B cell (primary cell): Measurements from ENCODE around the gene ENO4. TPM values are rescaled to one million over a fixed set of nuclear protein-coding genes. Genes with fewer than 3 reads are reported as not detected.

ENCODE experiments used
- ATAC-seq: fragments of 200-7000 bp; cut with Tn5 transposase; one replicate; pipeline ENCODE4 v1.10.0; 2021; ENCODE audit warnings: low read depth, mild to moderate bottlenecking, moderate number of reproducible peaks, moderate library complexity
- CTCF ChIA-PET: fragments of 350-600 bp; sonication (Branson Sonifier 250); formaldehyde crosslinking; loops from one replicate; lab custom pipeline; 2021; ENCODE audit warnings: antibody characterized with exemption, inconsistent platforms; lab: Charles Lee
- POLR2A ChIA-PET: fragments of 350-600 bp; sonication (Branson Sonifier 250); formaldehyde crosslinking; loops from one replicate; lab custom pipeline; 2021; ENCODE audit warnings: antibody characterized with exemption; lab: Charles Lee
- DNase-seq: peaks from one replicate; pipeline ENCODE4 v3.0.0; 2013
- H2AFZ ChIP-seq: 2 replicates; pipeline ENCODE4 v1.6.1; 2012; ENCODE audit warnings: mild to moderate bottlenecking, low read depth, low read length; ENCODE audit not compliant: insufficient read depth, poor library complexity, severe bottlenecking
- H3K27ac ChIP-seq, 2 donors: 1 replicate in 1 of 2; 2 replicates in 1 of 2; pipeline ENCODE4 v1.5.1; 2012 to 2013; ENCODE audit warnings: low read length in 2 of 2, mild to moderate bottlenecking in 2 of 2, moderate library complexity in 1 of 2
- H3K27me3 ChIP-seq, 4 experiments: fragments of 200-600 bp in 1 of 4; sonication (generic) in 1 of 4; replicated peaks in 1 of 4; 1 replicate in 2 of 4; 2 replicates in 2 of 4; pipeline versions ENCODE4 v1.6.1 to v1.7.0; 2013 to 2016; ENCODE audit warnings: low read length in 3 of 4, mild to moderate bottlenecking in 2 of 4, mixed read lengths in 1 of 4, moderate library complexity in 1 of 4; ENCODE audit not compliant: insufficient read depth in 4 of 4, control insufficient read depth in 3 of 4; ENCODE audit errors: control extremely low read depth in 1 of 4
- H3K36me3 ChIP-seq, 2 experiments: replicated peaks in 1 of 2; 1 replicate in 1 of 2; 2 replicates in 1 of 2; pipeline versions ENCODE4 v1.6.1 to v1.7.1; 2013; ENCODE audit warnings: low read length in 1 of 2; ENCODE audit not compliant: insufficient read depth in 2 of 2, control insufficient read depth in 1 of 2; ENCODE audit errors: control extremely low read depth in 1 of 2, extremely low read depth in 1 of 2
- H3K4me1 ChIP-seq, 2 donors: fragments of 200-600 bp in 1 of 2; sonication (generic) in 1 of 2; 1 replicate in 1 of 2; 2 replicates in 1 of 2; pipeline versions ENCODE4 v1.5.1 to v1.6.1; 2013 to 2017; ENCODE audit warnings: low read length in 2 of 2; ENCODE audit not compliant: control insufficient read depth in 2 of 2, insufficient read depth in 2 of 2
- H3K4me2 ChIP-seq: replicated peaks from 2 replicates; pipeline ENCODE3; 2012; ENCODE audit warnings: mild to moderate bottlenecking, low read depth, low read length; ENCODE audit not compliant: poor library complexity, severe bottlenecking
- H3K4me3 ChIP-seq, 5 experiments: fragments of 200-600 bp in 1 of 5; sonication (generic) in 1 of 5; 1 replicate in 3 of 5; 2 replicates in 2 of 5; pipeline versions ENCODE4 v1.5.1 to v1.7.0; 2011 to 2016; ENCODE audit warnings: low read length in 4 of 5, mild to moderate bottlenecking in 4 of 5, low read depth in 2 of 5, control low read depth in 1 of 5, moderate library complexity in 1 of 5; ENCODE audit not compliant: insufficient read depth in 1 of 5; ENCODE audit errors: control extremely low read depth in 1 of 5, extremely low read depth in 1 of 5
- H3K79me2 ChIP-seq: fragments of 200-600 bp; sonication (generic); one replicate; pipeline ENCODE4 v1.6.0; 2016; ENCODE audit warnings: low read length; ENCODE audit not compliant: control insufficient read depth, insufficient read depth
- H3K9ac ChIP-seq: fragments of 200-600 bp; sonication (generic); 2 replicates; pipeline ENCODE4 v1.6.1; 2017; ENCODE audit warnings: mild to moderate bottlenecking, low read length, moderate library complexity
- H3K9me3 ChIP-seq, 3 donors: one replicate each; pipeline versions ENCODE4 v1.6.1 to v1.7.1; 2013; ENCODE audit warnings: low read length in 2 of 3; ENCODE audit not compliant: control insufficient read depth in 2 of 3, insufficient read depth in 1 of 3; ENCODE audit errors: control extremely low read depth in 1 of 3
- H4K20me1 ChIP-seq: 2 replicates; pipeline ENCODE4 v1.6.0; 2012; ENCODE audit warnings: mild to moderate bottlenecking, low read length; ENCODE audit not compliant: insufficient read depth, control insufficient read depth, poor library complexity, severe bottlenecking
- H3K27ac Mint-ChIP-seq: one replicate; pipeline ENCODE4 v1.8.0; 2021; ENCODE audit warnings: mixed read lengths
- H3K27me3 Mint-ChIP-seq: one replicate; pipeline ENCODE4 v1.8.0; 2021; ENCODE audit warnings: mixed read lengths
- H3K4me1 Mint-ChIP-seq: one replicate; pipeline ENCODE4 v1.8.0; 2021; ENCODE audit warnings: mixed read lengths
- H3K4me3 Mint-ChIP-seq: one replicate; pipeline ENCODE4 v1.8.0; 2021; ENCODE audit warnings: mixed read lengths
- H3K9me3 Mint-ChIP-seq: one replicate; pipeline ENCODE4 v1.8.0; 2022; ENCODE audit warnings: mixed read lengths; ENCODE audit not compliant: insufficient read depth
- CTCF ChIP-seq: fragments of 200-600 bp; IDR thresholded peaks from one replicate; pipeline ENCODE4 v1.8.0; 2022; ENCODE audit warnings: antibody characterized with exemption, mild to moderate bottlenecking
- EZH2 ChIP-seq: IDR thresholded peaks from 2 replicates; pipeline ENCODE4 v1.6.1; 2012; ENCODE audit warnings: borderline replicate concordance, low read depth, mild to moderate bottlenecking, moderate library complexity, low read length; ENCODE audit not compliant: insufficient read depth, poor library complexity, severe bottlenecking
- WGBS: methylation state at CpG from one replicate; pipeline ENCODE4 v1.1.5; 2013; ENCODE audit warnings: missing lambda C conversion rate; ENCODE audit not compliant: insufficient coverage; 5-methylcytosine and 5-hydroxymethylcytosine counted together
- intact Hi-C: fragments of 100-400 bp; cut with micrococcal nuclease; formaldehyde crosslinking; loops from one replicate; pipeline ENCODE4 v1.10.0; 2022
- polyA plus RNA-seq: library from polyadenylated mRNA; depleted of rRNA; stranded (reverse); fragments of >200 nt; gene quantifications from 2 replicates; pipeline ENCODE4 v1.2.3, GENCODE V29; 2012
- total RNA-seq, 2 donors: library from RNA; stranded (reverse); fragments of 120-200 nt in 1 of 2; gene quantifications; 1 replicate in 1 of 2; 2 replicates in 1 of 2; pipeline versions ENCODE4 v1.2.3 to v1.2.4, GENCODE V29; 2013 to 2022

Gene ENO4
- total and polyA plus RNA-seq, 2 donors (not counting 1 experiment from before 2014, with no cell fraction given) = 0.07 to 0.37 TPM

- peaks cover 3% of the 10 kb centered on the region for H3K9me3 Mint-ChIP-seq
- Histone ChIP-seq H3K79me2 (no peaks in the 10 kb centered on the region), H3K9ac (no peak overlapping the region), H3K36me3 (no peaks in the 10 kb centered on the region), H3K9me3 (peaks cover 0 to 6% (median 0%) of the 10 kb centered on the region in 3 donors), H3K4me1 (no peaks in the 10 kb centered on the region), H3K4me2 (no peak overlapping the region), H3K27me3 (no peaks in the 10 kb centered on the region), H2AFZ (no peak overlapping the region), H3K27ac (no peak overlapping the region), H4K20me1 (no peaks in the 10 kb centered on the region), H3K4me3 (no peak overlapping the region)
- H3K4me3 Mint-ChIP-seq = no peak overlapping the region
- H3K27me3 Mint-ChIP-seq = peaks cover 13% of the 10 kb centered on the region
- ATAC-seq (no peak), DNase-seq (no peak)
- H3K27ac Mint-ChIP-seq = no peak overlapping the region
- intact Hi-C loops = no loop called here
- CTCF ChIA-PET = no interaction called here
- no peaks in the 10 kb centered on the region for H3K4me1 Mint-ChIP-seq
- WGBS = 86% methylated on average over 8 of the region's 8 CpGs
- POLR2A ChIA-PET = no interaction called here
- TF ChIP-seq EZH2 = no peak
- TF ChIP-seq CTCF = no peak
Measured at GRCh38 chr10:116817780-116818343, 31.4 kb upstream of the ENO4 start.

GRCh38 chr10:116819999-116820677, 29.2 kb upstream of the ENO4 start:
- TF ChIP-seq CTCF (no peak), EZH2 (no peak)
- Histone ChIP-seq H3K4me1 (no peaks in the 10 kb centered on the region), H3K9ac (no peak overlapping the region), H3K36me3 (no peaks in the 10 kb centered on the region), H3K27ac (no peak overlapping the region), H4K20me1 (no peaks in the 10 kb centered on the region), H3K4me2 (no peak overlapping the region), H3K79me2 (no peaks in the 10 kb centered on the region), H3K4me3 (no peak overlapping the region), H3K27me3 (no peaks in the 10 kb centered on the region), H3K9me3 (peaks cover 0 to 6% (median 0%) of the 10 kb centered on the region in 3 donors), H2AFZ (no peak overlapping the region)
- peaks cover 3% of the 10 kb centered on the region for H3K9me3 Mint-ChIP-seq
- H3K27ac Mint-ChIP-seq = no peak overlapping the region
- DNase-seq (no peak), ATAC-seq (no peak)
- H3K4me3 Mint-ChIP-seq = no peak overlapping the region
- CTCF ChIA-PET = no interaction called here
- peaks cover 3% of the 10 kb centered on the region for H3K27me3 Mint-ChIP-seq
- intact Hi-C loops = no loop called here
- no peaks in the 10 kb centered on the region for H3K4me1 Mint-ChIP-seq
- POLR2A ChIA-PET = no interaction called here
- WGBS = 74% methylated on average over 4 of the region's 6 CpGs
